GM12873 (cell line): ENCODE data around the gene ADAMTSL1.

Experiments
- TF ChIP-seq, protein P1 (sequence below): IDR thresholded peaks from 2 replicates; pipeline ENCODE4 v1.5.1; 2012; ENCODE audit warnings: low read depth, mild to moderate bottlenecking, moderate library complexity, low read length, control low read depth; ENCODE audit not compliant: insufficient read depth; ENCODE audit errors: missing control alignments

ADAMTSL1 gene

DNA sequence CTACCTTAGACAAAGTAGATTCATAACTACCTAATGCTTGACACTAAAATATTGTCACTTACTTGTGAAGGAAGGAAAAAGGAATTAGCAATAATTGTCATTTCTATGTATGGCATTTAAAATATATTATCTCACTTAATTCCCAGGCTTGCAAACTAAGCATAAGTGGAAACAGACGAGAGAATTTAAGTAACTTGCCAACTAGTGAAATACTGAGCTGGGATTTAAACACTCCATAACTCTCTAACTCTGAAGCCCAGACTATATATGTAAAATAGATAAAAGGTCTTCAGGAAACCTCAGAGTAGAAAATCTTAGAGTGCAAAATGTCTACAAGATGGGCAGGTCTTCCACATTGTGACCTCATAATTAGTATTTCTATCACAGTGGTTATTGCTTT, 301.3 kb downstream of the ADAMTSL1 start:
- TF ChIP-seq, protein P1, sequence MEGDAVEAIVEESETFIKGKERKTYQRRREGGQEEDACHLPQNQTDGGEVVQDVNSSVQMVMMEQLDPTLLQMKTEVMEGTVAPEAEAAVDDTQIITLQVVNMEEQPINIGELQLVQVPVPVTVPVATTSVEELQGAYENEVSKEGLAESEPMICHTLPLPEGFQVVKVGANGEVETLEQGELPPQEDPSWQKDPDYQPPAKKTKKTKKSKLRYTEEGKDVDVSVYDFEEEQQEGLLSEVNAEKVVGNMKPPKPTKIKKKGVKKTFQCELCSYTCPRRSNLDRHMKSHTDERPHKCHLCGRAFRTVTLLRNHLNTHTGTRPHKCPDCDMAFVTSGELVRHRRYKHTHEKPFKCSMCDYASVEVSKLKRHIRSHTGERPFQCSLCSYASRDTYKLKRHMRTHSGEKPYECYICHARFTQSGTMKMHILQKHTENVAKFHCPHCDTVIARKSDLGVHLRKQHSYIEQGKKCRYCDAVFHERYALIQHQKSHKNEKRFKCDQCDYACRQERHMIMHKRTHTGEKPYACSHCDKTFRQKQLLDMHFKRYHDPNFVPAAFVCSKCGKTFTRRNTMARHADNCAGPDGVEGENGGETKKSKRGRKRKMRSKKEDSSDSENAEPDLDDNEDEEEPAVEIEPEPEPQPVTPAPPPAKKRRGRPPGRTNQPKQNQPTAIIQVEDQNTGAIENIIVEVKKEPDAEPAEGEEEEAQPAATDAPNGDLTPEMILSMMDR = no peak

DNA sequence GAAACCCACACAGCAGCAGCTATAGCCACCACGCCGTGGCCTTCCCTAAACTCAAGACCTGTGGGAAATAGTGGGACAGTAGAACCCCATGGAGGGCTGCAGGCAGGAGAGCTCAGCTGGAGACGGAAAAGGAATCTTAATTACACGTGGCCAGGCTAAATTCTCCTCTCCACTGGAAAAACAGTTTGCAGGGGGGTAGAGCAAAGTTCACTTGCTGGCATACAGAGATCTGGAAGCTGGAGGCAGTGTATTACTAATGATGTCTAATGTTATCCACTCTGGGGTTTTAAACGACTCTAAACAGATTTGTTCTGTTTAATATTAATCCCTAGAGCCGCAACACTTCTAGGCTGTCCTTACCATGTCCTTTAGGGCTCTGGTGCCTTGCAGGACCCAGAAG, 302.0 kb downstream of the ADAMTSL1 start:
- TF ChIP-seq, protein P1 = no peak

GRCh38 chr9:18776836-18777820, 303.2 kb downstream of the ADAMTSL1 start:
- TF ChIP-seq, protein P1 = no peak

- TF ChIP-seq, protein P1 = no peak
Measured at GRCh38 chr9:18778147-18778546, 304.2 kb downstream of the ADAMTSL1 start.

DNA sequence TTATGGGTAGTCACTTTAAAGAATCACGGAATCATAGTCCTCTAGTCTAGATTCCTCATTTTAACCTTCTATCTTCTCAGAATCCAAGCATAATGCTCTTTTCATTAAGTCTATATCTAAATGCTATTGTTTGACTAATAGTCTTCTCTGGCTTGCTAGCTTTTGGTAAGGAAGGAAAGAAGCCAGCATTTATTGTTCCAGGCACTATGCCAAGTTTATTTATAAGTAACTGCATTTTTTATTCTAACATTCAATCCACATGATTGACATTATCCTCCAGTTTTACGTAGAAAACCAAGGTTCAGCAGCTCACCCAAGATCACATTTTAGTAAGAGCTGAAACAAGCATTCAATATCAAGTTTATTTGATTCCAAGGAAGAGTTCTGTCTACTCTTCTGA, 304.9 kb downstream of the ADAMTSL1 start:
- TF ChIP-seq, protein P1 = no peak

DNA sequence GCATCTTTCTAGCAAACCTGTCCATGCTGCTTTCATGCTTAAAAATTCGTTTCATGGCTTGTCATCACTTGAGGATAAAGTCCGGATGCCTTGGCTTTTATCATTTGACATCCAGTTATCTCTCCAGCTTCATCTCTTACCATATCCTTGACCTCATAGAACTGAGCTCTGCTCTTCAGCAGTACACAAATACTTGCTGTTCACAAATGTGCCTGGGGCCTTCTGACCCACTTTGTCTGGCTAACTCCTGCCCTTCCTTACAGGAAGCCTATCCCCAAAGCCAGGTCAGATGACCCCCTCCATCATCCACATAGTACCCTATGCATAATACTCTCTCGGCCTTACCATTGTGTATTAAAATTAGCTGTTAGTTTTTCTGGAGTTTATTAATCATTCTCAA, 310.0 kb downstream of the ADAMTSL1 start:
- TF ChIP-seq, protein P1 = no peak

- TF ChIP-seq, protein P1 = no peak
Measured at GRCh38 chr9:18785604-18786003, 311.7 kb downstream of the ADAMTSL1 start.
